NCI-H1417 (cell line): Measurements from ENCODE around the gene ICAM5.
"Not testable (repeated sequence)": the region's sequence is repeated elsewhere in the genome, so short reads cannot be mapped to it uniquely, and the experiment has no call there.

Experiments
- DNase-seq, 3 experiments: peaks; one replicate each; lab custom pipeline; 2025; lab: John Stamatoyannopoulos, UW

ICAM5 gene

DNA sequence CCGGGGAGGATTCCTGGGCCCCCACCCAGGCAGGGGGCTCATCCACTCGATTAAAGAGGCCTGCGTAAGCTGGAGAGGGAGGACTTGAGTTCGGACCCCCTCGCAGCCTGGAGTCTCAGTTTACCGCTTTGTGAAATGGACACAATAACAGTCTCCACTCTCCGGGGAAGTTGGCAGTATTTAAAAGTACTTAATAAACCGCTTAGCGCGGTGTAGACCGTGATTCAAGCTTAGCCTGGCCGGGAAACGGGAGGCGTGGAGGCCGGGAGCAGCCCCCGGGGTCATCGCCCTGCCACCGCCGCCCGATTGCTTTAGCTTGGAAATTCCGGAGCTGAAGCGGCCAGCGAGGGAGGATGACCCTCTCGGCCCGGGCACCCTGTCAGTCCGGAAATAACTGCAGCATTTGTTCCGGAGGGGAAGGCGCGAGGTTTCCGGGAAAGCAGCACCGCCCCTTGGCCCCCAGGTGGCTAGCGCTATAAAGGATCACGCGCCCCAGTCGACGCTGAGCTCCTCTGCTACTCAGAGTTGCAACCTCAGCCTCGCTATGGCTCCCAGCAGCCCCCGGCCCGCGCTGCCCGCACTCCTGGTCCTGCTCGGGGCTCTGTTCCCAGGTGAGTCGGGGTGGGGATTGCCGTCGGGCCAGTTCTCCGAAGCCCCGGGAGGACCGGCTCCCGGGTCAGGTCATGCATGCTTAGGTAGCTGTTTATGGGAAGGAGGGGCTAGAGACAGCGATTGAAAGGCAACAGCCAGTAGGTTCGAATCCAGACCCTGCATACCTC is 18.9 kb upstream of the ICAM5 start, which contains the start of gene ICAM1:
Gene ICAM1, plus strand, starts transcription at position 505 of the 779 bp plus-strand sequence. Its CDS starts 40 bp downstream, at position 545.
- DNase-seq, result peak in 2 of 3 experiments; percentile 43 to 62

DNA sequence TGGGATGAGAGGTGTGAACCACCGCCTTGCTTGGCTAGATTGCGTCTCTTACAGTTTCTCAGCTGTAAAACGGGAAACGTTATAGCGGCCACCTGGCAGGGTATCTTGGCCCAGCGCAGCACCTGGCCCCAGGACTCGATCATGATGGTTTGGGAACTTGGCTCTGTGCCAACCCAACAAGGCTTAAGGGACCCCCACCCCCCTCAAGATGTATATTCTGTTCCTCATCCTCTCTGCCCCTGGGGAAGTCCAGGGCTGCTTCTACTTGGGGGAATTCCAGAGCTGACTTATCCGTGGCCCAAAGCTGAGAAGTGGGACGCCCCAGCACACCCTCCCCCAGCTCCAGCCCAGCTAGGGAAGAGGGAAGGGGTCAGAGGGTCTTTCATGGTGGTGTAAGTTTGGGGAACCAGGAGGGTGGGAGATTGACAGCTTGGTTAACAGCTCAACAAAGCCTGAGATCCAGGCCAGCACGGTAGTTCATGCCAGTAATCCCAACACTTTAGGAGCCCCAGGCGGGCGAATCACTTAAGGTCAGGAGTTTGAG is 18.1 kb upstream of the ICAM5 start:
- DNase-seq, result no peak

DNA sequence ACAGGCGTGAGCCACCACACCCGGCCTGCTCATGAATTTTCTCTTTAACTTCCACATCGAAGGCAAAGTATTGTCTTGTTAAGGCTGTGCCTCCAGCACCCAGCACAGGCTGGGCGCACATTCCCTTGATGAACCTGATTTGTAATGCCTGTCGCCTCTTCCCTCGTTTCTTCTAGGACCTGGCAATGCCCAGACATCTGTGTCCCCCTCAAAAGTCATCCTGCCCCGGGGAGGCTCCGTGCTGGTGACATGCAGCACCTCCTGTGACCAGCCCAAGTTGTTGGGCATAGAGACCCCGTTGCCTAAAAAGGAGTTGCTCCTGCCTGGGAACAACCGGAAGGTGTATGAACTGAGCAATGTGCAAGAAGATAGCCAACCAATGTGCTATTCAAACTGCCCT is 15.2 kb upstream of the ICAM5 start:
- no peak for DNase-seq

DNA sequence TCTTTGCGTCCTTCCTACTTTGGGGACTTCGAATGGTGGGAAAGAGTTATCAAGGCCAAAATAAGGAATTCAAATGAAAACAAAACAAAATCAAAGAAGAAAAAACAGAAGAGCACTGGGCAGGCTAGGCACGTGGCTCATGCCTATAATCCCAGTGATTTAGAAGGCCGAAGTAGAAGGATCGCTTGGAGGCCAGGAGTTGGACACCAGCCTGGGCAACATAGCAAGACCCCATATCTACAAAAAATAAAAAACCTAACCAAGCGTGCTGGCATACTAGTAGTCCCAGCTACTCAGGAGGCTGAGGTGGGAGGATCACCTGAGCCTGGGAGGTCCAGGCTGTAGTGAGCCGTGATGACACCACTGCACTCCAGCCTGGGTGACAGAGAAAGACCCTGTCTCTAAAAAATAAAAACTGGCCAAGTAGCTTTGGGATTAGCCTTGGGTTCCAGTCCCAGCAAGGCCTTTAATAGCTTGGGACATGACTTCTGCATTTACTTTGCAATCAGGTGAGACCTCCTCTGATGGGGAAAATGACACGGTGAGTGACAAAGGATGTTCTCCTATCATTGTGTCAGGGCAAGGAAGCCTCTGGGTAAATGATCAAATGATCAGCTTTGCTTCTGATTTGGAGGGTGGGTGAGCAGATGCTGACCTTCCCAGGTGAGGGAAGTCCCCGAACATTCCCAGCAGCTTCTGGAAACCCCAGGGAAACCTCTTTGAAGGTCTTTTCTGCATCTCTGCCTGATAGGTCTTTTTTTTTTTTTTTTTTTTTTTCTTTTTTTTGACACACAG is 11.8 kb upstream of the ICAM5 start:
- DNase-seq, result no peak

DNA sequence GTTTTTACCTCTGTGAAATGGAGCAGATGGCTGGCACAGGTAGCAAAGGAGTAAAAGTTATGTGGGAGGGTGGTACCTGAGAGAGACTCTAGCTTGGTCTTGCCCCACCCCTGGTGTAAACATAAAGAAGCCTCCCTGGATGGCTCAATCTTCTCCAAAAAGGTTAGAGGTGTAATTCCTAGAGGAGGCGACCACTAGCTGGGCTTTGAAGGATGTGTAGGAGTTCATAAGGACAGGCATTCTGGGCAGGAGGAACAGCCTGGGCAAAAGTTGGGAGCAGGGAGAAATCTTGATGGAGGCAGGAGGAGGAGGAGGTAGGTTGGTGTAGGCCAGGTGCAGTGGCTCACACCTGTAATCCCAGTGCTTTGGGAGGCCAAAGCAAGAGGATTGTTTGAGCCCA is 10.8 kb upstream of the ICAM5 start:
- no peak for DNase-seq

DNA sequence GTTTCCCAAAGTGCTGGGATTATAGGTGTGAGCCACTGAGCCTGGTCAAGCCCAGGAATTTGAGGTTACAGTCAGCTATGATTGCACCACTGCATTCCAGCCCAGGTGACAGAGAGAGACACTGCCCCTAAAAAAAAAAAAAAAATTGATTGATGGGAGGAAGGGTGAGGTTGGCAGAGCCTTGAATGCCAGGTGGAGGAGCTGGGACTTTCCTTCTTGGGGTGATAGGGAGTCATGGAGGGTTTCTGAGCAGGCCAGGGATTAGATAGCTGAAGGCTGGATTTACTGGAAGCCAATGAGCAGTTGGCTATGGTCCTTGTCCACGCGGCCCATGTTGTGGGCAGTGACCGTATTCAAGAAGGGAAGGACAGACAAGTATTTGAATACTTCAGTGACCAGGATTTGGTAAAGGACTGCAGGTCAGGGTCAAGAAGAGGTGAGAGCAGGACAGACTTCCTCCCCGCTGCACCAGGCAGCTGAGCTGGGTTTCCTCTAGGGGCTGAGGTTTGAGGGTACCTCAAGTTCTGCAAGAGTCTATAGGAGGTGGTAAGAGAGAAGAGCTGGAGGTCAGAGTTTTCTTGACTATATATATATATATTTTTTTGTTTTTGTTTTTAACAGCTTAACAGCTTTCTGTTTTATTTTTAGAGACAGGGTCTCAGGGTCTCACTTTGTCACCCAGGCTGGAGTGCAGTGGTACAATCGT is 9.9 kb upstream of the ICAM5 start:
- DNase-seq, result no peak

DNA sequence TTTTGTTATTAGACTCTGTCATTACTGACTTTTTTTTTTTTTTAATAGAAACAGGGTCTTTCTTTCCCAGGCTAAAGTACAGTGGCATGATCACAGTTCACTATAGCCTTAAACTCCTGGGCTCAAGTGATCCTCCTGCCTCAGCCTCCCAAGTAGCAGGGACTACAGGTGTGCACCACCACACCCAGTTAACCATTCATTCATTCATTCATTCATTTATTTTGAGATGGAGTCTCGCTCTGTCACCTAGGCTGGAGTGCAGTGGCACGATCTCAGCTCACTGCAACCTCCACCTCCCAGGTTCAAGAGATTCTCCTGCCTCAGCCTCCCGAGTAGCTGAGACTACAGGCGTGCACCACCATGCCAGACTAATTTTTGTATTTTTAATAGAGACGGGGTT is 7.7 kb upstream of the ICAM5 start:
- not testable (repeated sequence) for DNase-seq

DNA sequence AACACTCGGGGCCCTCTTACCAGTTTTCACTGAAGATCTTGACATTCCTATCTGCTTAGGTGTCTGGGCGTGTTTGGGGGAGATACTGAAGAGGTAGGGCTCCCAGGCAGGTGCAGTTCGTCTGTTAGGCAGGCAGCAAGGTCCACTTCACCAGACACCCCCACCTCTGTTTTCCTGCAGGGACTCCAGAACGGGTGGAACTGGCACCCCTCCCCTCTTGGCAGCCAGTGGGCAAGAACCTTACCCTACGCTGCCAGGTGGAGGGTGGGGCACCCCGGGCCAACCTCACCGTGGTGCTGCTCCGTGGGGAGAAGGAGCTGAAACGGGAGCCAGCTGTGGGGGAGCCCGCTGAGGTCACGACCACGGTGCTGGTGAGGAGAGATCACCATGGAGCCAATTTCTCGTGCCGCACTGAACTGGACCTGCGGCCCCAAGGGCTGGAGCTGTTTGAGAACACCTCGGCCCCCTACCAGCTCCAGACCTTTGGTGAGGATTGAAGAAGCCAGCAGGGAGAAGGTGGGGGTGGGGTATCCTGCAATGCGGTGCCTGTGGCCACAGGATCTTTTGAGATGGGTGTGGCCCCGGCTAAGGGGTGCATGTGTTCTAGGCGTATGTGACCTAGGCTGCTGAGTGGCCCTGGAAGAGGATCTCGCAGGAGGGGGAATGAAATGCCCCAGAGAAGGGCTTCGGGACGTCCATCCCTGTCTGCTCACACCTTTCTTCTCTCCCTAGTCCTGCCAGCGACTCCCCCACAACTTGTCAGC is 6.3 kb upstream of the ICAM5 start:
- DNase-seq, result no peak

DNA sequence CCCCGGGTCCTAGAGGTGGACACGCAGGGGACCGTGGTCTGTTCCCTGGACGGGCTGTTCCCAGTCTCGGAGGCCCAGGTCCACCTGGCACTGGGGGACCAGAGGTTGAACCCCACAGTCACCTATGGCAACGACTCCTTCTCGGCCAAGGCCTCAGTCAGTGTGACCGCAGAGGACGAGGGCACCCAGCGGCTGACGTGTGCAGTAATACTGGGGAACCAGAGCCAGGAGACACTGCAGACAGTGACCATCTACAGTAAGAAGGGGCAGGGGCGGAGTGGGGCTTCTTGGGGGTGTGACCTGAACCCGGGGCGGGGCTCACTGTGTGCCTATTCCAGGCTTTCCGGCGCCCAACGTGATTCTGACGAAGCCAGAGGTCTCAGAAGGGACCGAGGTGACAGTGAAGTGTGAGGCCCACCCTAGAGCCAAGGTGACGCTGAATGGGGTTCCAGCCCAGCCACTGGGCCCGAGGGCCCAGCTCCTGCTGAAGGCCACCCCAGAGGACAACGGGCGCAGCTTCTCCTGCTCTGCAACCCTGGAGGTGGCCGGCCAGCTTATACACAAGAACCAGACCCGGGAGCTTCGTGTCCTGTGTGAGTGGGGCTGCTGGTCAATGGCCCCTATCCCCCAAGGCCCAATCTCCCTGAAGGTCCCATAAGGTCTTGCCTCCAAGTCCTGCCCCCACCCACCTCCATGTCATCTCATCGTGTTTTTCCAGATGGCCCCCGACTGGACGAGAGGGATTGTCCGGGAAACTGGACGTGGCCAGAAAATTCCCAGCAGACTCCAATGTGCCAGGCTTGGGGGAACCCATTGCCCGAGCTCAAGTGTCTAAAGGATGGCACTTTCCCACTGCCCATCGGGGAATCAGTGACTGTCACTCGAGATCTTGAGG is 5.4 kb upstream of the ICAM5 start:
- DNase-seq, result no peak

DNA sequence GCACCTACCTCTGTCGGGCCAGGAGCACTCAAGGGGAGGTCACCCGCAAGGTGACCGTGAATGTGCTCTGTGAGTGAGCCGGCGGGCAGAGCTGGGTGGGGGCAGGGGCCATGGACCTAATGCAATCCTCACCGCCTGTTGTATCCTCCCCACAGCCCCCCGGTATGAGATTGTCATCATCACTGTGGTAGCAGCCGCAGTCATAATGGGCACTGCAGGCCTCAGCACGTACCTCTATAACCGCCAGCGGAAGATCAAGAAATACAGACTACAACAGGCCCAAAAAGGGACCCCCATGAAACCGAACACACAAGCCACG is 4.8 kb upstream of the ICAM5 start:
- no peak for DNase-seq

DNA sequence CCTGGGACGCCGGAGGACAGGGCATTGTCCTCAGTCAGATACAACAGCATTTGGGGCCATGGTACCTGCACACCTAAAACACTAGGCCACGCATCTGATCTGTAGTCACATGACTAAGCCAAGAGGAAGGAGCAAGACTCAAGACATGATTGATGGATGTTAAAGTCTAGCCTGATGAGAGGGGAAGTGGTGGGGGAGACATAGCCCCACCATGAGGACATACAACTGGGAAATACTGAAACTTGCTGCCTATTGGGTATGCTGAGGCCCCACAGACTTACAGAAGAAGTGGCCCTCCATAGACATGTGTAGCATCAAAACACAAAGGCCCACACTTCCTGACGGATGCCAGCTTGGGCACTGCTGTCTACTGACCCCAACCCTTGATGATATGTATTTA is 4.4 kb upstream of the ICAM5 start:
- DNase-seq, result no peak

DNA sequence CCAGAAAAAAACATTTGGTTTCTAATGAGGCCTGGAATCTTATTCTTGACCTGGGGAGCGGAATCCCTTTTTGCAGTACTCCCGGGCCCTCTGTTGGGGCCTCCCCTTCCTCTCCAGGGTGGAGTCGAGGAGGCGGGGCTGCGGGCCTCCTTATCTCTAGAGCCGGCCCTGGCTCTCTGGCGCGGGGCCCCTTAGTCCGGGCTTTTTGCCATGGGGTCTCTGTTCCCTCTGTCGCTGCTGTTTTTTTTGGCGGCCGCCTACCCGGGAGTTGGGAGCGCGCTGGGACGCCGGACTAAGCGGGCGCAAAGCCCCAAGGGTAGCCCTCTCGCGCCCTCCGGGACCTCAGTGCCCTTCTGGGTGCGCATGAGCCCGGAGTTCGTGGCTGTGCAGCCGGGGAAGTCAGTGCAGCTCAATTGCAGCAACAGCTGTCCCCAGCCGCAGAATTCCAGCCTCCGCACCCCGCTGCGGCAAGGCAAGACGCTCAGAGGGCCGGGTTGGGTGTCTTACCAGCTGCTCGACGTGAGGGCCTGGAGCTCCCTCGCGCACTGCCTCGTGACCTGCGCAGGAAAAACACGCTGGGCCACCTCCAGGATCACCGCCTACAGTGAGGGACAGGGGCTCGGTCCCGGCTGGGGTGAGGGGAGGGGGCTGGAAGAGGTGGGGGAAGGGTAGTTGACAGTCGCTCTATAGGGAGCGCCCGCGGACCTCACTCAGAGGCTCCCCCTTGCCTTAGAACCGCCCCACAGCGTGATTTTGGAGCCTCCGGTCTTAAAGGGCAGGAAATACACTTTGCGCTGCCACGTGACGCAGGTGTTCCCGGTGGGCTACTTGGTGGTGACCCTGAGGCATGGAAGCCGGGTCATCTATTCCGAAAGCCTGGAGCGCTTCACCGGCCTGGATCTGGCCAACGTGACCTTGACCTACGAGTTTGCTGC is 2.7 kb upstream of the ICAM5 start, which contains the start of gene ICAM4:
Gene ICAM4, plus strand, starts transcription at position 153 of the 935 bp plus-strand sequence. Its CDS starts 58 bp downstream, at position 211.
- no peak for DNase-seq

DNA sequence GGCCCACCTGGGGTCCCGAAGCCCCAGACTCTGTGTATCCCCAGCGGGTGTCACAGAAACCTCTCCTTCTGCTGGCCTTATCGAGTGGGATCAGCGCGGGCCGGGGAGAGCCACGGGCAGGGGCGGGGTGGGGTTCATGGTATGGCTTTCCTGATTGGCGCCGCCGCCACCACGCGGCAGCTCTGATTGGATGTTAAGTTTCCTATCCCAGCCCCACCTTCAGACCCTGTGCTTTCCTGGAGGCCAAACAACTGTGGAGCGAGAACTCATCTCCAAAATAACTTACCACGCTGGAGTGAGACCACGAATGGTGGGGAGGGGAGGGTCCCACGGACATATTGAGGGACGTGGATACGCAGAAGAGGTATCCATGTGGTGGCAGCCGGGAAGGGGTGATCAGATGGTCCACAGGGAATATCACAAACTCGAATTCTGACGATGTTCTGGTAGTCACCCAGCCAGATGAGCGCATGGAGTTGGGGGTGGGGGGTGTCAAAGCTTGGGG is 1.0 kb upstream of the ICAM5 start:
- peak in 2 of 3 experiments; percentile 81 to 83 for DNase-seq

DNA sequence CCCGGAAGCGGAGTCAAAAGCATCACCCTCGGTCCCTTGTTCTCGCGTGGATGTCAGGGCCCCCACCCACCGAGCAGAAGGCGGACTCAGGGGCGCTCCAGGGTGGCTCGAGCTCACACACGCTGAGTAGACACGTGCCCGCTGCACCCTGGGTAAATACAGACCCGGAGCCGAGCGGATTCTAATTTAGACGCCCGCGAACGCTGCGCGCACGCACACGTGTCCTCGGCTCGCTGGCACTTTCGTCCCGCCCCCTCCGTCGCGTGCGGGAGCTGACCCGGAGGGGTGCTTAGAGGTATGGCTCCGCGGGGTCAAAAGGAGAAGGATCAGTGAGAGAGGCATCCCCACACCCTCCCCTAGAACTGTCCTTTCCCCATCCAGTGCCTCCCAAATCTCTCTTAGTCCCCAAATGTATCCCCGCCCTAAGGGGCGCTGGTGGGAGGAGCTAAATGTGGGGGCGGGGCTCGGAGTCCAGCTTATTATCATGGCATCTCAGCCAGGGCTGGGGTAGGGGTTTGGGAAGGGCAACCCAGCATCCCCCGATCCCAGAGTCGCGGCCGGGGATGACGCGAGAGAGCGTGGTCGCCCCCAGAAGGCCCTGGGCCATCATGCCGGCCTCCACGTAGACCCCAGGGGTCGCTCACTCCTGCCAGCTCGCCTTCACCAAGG is 451 bp upstream of the ICAM5 start:
- DNase-seq, result peak in 2 of 3 experiments; percentile 92 to 94

DNA sequence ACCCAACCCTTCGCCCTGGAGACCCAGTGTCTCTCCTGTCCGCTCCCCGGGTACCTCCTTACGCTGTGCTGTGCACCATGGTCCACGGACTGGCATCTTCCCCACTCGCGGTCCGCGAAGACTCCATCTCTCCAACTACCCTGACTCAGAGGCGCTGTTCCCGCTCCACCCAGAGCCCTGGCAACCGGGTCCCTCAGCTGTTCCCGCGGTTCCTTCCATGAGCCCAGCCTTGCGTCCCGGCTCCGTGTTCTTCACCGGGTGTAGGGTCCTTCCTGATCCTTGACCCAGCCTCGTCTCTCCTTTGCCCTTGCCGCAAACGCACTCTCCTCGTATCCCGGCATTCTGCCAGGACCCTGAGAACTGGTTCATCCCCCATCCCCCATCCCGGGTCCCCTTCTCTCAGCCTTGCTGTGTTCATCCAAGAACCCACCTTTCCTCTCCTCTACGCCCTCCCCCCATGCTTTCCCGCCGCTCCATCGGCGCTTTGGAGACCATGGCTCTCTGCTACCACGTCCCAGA is 664 bp downstream of the ICAM5 start:
- peak in 1 of 3 experiments; percentile 59 for DNase-seq

DNA sequence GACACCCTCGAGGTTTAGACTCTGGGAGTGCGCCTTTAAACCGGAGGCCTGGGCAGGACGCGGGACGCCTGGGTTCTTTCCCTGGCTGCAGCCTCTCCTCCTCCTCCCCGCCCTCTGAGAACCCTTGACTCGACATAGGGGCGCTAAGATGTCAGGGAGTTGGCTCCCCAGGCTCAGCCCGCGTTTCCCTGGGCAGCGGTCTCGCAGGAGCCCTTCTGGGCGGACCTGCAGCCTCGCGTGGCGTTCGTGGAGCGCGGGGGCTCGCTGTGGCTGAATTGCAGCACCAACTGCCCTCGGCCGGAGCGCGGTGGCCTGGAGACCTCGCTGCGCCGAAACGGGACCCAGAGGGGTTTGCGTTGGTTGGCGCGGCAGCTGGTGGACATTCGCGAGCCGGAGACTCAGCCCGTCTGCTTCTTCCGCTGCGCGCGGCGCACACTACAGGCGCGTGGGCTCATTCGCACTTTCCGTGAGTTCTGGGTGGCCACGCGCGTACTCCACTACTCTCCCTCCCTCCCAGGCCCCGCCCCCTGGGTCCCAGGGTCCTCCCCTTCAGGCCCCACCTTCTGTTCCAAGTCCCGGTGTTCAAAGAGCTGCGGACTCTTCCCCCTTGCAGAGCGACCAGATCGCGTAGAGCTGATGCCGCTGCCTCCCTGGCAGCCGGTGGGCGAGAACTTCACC is 1.3 kb downstream of the ICAM5 start:
- DNase-seq, result peak in 2 of 3 experiments; percentile 52 to 59

DNA sequence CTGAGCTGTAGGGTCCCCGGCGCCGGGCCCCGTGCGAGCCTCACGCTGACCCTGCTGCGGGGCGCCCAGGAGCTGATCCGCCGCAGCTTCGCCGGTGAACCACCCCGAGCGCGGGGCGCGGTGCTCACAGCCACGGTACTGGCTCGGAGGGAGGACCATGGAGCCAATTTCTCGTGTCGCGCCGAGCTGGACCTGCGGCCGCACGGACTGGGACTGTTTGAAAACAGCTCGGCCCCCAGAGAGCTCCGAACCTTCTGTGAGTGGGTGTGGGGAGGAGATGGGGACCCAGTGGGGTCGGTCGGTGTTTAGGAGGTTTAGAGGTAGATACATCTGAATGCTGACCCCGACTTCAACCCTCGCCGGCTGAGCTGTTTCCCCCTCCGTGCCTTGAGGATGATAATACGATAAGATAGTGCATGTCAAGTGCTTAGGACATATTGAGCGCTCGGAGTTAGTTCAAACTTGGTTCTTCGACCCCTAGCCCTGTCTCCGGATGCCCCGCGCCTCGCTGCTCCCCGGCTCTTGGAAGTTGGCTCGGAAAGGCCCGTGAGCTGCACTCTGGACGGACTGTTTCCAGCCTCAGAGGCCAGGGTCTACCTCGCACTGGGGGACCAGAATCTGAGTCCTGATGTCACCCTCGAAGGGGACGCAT is 1.9 kb downstream of the ICAM5 start:
- DNase-seq, result no peak
